Upper lobe of right lung (tissue), 1 donor: ENCODE data around the gene PIP5K1B. TPM values are rescaled to one million over a fixed set of nuclear protein-coding genes. Genes with fewer than 3 reads are reported as not detected.

Experiments
- ATAC-seq: fragments of 200-7000 bp; cut with Tn5 transposase; one replicate; pipeline ENCODE4 v1.9.1; 2020; ENCODE audit warnings: mild to moderate bottlenecking, moderate library complexity
- DNase-seq: peaks from one replicate; pipeline ENCODE4 v3.0.0-alpha.2; 2020
- H3K27ac ChIP-seq: fragments of 200-600 bp; one replicate; pipeline ENCODE4 v1.8.0; 2022
- H3K27me3 ChIP-seq: fragments of 200-600 bp; one replicate; pipeline ENCODE4 v1.8.0; 2022; ENCODE audit warnings: mild to moderate bottlenecking
- H3K36me3 ChIP-seq: fragments of 200-600 bp; one replicate; pipeline ENCODE4 v1.8.0; 2022
- H3K4me1 ChIP-seq: fragments of 200-600 bp; one replicate; pipeline ENCODE4 v1.8.0; 2022
- H3K4me3 ChIP-seq: fragments of 200-600 bp; one replicate; pipeline ENCODE4 v1.8.0; 2022; ENCODE audit warnings: mild to moderate bottlenecking
- H3K9me3 ChIP-seq: fragments of 200-600 bp; one replicate; pipeline ENCODE4 v1.8.0; 2022
- intact Hi-C: fragments of 100-400 bp; cut with DNase I; formaldehyde crosslinking; loops from one replicate; pipeline ENCODE4 v1.11.0; 2022
- total RNA-seq: library from RNA; stranded (reverse); fragmentation: NEBNext Ultra II Directional; extraction: Animal tissue kit (Norgen Biotek cat#: 25700); gene quantifications from one replicate; pipeline ENCODE4 v1.2.1, GENCODE V29; 2021
- TF ChIP-seq, protein P1 (sequence below): fragments of 200-600 bp; IDR thresholded peaks from one replicate; pipeline ENCODE4 v1.8.0; 2022; ENCODE audit warnings: antibody characterized with exemption
- donor health status: DM: no; HTN: yes; CAD: no; lungs with severe emphysema.

The PIP5K1B gene
- total RNA-seq, 1 donor from 2014 or later = 36.5 TPM

DNA sequence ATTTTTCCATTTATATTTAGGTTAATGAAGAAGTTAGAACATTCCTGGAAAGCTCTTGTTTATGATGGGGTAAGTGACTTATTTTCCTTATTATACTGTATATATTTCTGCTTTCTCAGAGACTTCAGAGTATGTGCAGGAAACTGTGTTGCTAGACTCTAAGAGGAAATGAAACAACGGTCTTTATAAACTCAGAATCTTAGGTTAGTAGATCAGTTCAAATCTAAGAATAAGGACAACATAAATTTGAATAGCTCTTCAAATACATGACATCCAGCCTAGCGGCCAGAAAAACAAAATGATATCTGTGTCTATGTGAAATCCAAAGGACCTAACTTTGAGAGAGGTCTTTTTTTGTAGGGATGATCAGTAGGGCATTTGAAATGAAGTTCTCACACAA, 214.6 kb downstream of the PIP5K1B start:
- no peak for DNase-seq
- no peaks in the 10 kb centered on the region for H3K4me1 ChIP-seq
- TF ChIP-seq, protein P1, sequence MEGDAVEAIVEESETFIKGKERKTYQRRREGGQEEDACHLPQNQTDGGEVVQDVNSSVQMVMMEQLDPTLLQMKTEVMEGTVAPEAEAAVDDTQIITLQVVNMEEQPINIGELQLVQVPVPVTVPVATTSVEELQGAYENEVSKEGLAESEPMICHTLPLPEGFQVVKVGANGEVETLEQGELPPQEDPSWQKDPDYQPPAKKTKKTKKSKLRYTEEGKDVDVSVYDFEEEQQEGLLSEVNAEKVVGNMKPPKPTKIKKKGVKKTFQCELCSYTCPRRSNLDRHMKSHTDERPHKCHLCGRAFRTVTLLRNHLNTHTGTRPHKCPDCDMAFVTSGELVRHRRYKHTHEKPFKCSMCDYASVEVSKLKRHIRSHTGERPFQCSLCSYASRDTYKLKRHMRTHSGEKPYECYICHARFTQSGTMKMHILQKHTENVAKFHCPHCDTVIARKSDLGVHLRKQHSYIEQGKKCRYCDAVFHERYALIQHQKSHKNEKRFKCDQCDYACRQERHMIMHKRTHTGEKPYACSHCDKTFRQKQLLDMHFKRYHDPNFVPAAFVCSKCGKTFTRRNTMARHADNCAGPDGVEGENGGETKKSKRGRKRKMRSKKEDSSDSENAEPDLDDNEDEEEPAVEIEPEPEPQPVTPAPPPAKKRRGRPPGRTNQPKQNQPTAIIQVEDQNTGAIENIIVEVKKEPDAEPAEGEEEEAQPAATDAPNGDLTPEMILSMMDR = no peak
- no peaks in the 10 kb centered on the region for H3K36me3 ChIP-seq
- intact Hi-C loops = no loop called here
- H3K27me3 ChIP-seq = no peaks in the 10 kb centered on the region
- no peaks in the 10 kb centered on the region for H3K9me3 ChIP-seq
- H3K27ac ChIP-seq = no peak overlapping the region
- H3K4me3 ChIP-seq = no peak overlapping the region
- no peak for ATAC-seq

DNA sequence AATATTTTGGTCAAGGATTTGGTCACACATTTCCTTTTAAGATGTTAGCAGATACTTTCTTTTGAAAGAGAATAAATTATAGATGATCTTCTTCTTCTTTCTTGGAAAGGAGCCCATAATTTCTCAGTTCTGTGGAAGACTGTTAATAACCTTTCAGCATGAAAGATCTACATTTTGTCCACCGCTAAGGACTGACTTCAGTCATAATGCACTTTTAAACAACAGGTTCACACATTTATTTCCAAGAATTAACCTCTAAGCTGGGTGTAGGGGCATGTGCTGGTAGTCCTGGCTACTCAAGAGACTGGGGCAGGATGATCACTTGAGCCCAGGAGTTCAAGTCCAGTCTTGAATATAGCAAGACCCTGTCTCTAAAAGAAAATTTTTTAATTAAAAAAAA, 215.9 kb downstream of the PIP5K1B start:
- intact Hi-C loops = no loop called here
- ATAC-seq (no peak), DNase-seq (no peak)
- H3K4me3 ChIP-seq = no peak overlapping the region
- no peaks in the 10 kb centered on the region for H3K27me3 ChIP-seq
- TF ChIP-seq, protein P1 = no peak
- no peaks in the 10 kb centered on the region for H3K9me3 ChIP-seq
- H3K36me3 ChIP-seq = no peaks in the 10 kb centered on the region
- no peak overlapping the region for H3K27ac ChIP-seq
- H3K4me1 ChIP-seq = no peaks in the 10 kb centered on the region

GRCh38 chr9:68923480-68923879, 218.4 kb downstream of the PIP5K1B start:
- Histone ChIP-seq H3K9me3 (no peaks in the 10 kb centered on the region), H3K36me3 (no peaks in the 10 kb centered on the region), H3K4me1 (no peaks in the 10 kb centered on the region), H3K27me3 (no peaks in the 10 kb centered on the region), H3K27ac (no peak overlapping the region), H3K4me3 (no peak overlapping the region)
- ATAC-seq (no peak), DNase-seq (no peak)
- intact Hi-C loops = no loop called here
- TF ChIP-seq, protein P1 = no peak

DNA sequence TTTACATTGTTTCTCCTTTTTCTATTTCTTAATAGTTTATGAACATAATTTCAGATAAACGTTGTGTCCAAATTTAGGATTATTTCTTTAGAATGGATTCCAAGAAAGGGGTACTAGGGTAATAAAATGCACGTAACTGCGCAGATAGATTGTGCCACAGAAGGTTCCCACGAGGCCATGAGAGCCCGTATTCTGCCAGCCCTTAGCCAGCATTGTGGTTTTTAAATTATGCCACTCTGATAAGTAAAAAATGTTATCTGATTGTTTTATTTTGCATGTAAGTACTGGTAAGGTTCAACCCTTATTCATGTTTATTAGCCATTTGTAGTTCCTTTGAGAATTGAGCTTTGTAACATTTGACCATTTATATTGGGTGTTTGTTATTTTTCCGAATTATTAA, 220.1 kb downstream of the PIP5K1B start:
- no peaks in the 10 kb centered on the region for H3K9me3 ChIP-seq
- intact Hi-C loops = no loop called here
- no peaks in the 10 kb centered on the region for H3K27me3 ChIP-seq
- H3K4me3 ChIP-seq = no peak overlapping the region
- H3K27ac ChIP-seq = no peak overlapping the region
- no peaks in the 10 kb centered on the region for H3K4me1 ChIP-seq
- no peak for DNase-seq
- ATAC-seq = no peak
- TF ChIP-seq, protein P1 = no peak
- H3K36me3 ChIP-seq = no peaks in the 10 kb centered on the region

DNA sequence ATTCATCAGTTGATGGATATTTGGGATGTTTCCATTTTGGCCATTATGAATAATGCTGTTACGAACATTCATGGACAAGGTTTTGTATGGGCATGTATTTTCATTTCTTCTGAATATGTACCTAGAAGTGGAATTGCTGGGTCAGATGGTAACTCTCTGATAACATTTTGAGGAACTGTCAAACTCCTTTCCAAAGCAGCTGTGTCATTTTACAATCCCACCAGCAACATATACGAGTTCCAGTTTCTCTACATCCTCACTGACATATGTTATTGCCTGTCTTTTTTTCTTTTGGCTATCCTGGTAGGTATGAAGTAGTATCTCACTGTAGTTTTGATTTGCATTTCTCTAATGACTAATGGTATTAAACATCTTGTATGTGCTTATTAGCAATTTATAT, 222.1 kb downstream of the PIP5K1B start:
- no peaks in the 10 kb centered on the region for H3K4me1 ChIP-seq
- TF ChIP-seq, protein P1 = no peak
- intact Hi-C loops = no loop called here
- H3K27ac ChIP-seq = no peak overlapping the region
- DNase-seq = no peak
- H3K27me3 ChIP-seq = no peaks in the 10 kb centered on the region
- no peaks in the 10 kb centered on the region for H3K9me3 ChIP-seq
- H3K4me3 ChIP-seq = no peak overlapping the region
- no peak for ATAC-seq
- H3K36me3 ChIP-seq = no peaks in the 10 kb centered on the region

DNA sequence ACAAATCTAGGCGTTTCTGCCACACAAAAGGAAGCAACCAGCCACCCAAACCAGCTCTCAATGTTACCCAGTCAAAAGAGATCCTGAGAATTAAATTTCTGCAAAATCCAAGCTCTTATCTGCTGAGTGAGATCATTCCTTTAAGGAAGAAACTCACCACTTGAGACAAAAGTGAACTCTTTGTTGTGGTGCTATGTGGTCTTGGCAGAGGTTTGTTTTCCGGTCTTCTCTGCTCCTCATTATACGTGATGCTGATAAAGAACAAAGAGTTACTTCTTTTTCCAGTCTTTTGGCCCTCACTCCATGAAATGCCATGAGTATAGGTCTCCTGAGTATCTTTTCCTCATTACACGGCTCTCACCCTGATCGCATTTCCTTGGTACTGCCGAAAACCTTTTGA, 226.8 kb downstream of the PIP5K1B start:
- TF ChIP-seq, protein P1 = no peak
- DNase-seq (no peak), ATAC-seq (no peak)
- intact Hi-C loops = no loop called here
- H3K27ac ChIP-seq = no peak overlapping the region
- no peak overlapping the region for H3K4me3 ChIP-seq
- H3K9me3 ChIP-seq = no peaks in the 10 kb centered on the region
- H3K4me1 ChIP-seq = no peaks in the 10 kb centered on the region
- H3K27me3 ChIP-seq = no peaks in the 10 kb centered on the region
- no peaks in the 10 kb centered on the region for H3K36me3 ChIP-seq
